Upper lobe of right lung (tissue), 1 donor: ENCODE results near the gene KLK4. TPM values are rescaled to one million over a fixed set of nuclear protein-coding genes. Genes with fewer than 3 reads are reported as not detected.
A peak's percentile ranks its signal among the peaks of the same experiment; 100 is the strongest.

Experiments used
- ATAC-seq: fragments of 200-7000 bp; cut with Tn5 transposase; one replicate; pipeline ENCODE4 v1.9.1; 2020; ENCODE audit warnings: mild to moderate bottlenecking, moderate library complexity
- DNase-seq: peaks from one replicate; pipeline ENCODE4 v3.0.0-alpha.2; 2020
- H3K27ac ChIP-seq: fragments of 200-600 bp; one replicate; pipeline ENCODE4 v1.8.0; 2022
- H3K27me3 ChIP-seq: fragments of 200-600 bp; one replicate; pipeline ENCODE4 v1.8.0; 2022; ENCODE audit warnings: mild to moderate bottlenecking
- H3K36me3 ChIP-seq: fragments of 200-600 bp; one replicate; pipeline ENCODE4 v1.8.0; 2022
- H3K4me1 ChIP-seq: fragments of 200-600 bp; one replicate; pipeline ENCODE4 v1.8.0; 2022
- H3K4me3 ChIP-seq: fragments of 200-600 bp; one replicate; pipeline ENCODE4 v1.8.0; 2022; ENCODE audit warnings: mild to moderate bottlenecking
- H3K9me3 ChIP-seq: fragments of 200-600 bp; one replicate; pipeline ENCODE4 v1.8.0; 2022
- CTCF ChIP-seq: fragments of 200-600 bp; IDR thresholded peaks from one replicate; pipeline ENCODE4 v1.8.0; 2022; ENCODE audit warnings: antibody characterized with exemption
- intact Hi-C: fragments of 100-400 bp; cut with DNase I; formaldehyde crosslinking; loops from one replicate; pipeline ENCODE4 v1.11.0; 2022
- total RNA-seq: library from RNA; stranded (reverse); fragmentation: NEBNext Ultra II Directional; extraction: Animal tissue kit (Norgen Biotek cat#: 25700); gene quantifications from one replicate; pipeline ENCODE4 v1.2.1, GENCODE V29; 2021
- donor health status: DM: no; HTN: yes; CAD: no; lungs with severe emphysema.

Gene KLK4
- total RNA-seq, 1 donor from 2014 or later: not detected

- peaks cover 67% of the 10 kb centered on the region for H3K27me3 ChIP-seq
- DNase-seq (no peak), ATAC-seq (no peak)
- H3K36me3 ChIP-seq: no peaks in the 10 kb centered on the region
- no peak overlapping the region for H3K4me3 ChIP-seq
- no peaks in the 10 kb centered on the region for H3K9me3 ChIP-seq
- no peaks in the 10 kb centered on the region for H3K4me1 ChIP-seq
- no peak for TF ChIP-seq CTCF
- H3K27ac ChIP-seq: no peak overlapping the region
- intact Hi-C loops: no loop called here
These were observed 956 bp upstream of the KLK4 start for GRCh38 chr19:50912102-50912599.

DNA sequence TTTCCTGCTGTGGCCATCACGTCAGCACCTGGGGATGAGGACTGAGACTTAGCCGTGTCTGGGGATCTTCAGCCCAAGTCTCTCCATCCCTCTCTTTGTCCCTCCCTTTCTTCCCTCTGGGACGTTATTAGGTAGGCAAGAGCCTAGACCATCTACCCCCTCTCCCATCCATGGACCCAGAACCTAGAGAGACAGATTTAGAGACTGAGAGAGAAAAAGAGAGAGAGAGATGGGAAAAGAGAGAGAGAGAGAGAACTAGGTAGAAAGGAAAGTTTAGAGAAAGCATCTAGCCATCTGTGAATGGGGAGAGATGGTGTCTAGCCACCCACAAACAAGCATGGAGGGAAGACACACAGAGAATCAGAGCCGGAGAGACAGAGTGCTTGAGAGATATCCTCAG, 473 bp downstream of the KLK4 start:
- ATAC-seq: no peak
- no peaks in the 10 kb centered on the region for H3K4me1 ChIP-seq
- H3K27ac ChIP-seq: no peak overlapping the region
- no peaks in the 10 kb centered on the region for H3K36me3 ChIP-seq
- TF ChIP-seq CTCF: no peak
- H3K4me3 ChIP-seq: no peak overlapping the region
- DNase-seq: no peak
- intact Hi-C loops: no loop called here
- H3K27me3 ChIP-seq: peaks cover 64% of the 10 kb centered on the region
- no peaks in the 10 kb centered on the region for H3K9me3 ChIP-seq

- no peak for TF ChIP-seq CTCF
- peaks cover 62% of the 10 kb centered on the region for H3K27me3 ChIP-seq
- no peak overlapping the region for H3K4me3 ChIP-seq
These were observed 1.7 kb downstream of the KLK4 start for GRCh38 chr19:50909240-50910070.

DNA sequence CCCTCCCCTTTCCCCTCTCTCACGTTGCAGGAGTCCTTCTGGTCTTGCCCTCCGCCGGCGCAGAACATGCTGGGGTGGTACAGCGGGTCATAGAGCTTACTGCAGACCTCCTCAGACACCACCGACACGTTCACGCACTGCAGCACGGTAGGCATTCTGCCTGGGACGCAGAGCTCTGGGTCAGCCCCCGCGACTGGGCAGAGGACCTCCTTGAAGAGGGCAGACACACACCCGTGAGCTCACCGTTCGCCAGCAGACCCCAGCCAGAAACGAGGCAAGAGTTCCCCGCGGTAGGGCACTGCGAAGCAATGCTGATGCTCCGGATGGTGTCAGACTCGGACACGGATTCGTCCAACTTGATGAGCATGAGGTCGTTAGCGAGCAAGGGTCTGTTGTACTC, 2.9 kb downstream of the KLK4 start:
- intact Hi-C loops: no loop called here
- no peak for TF ChIP-seq CTCF
- Histone ChIP-seq H3K27me3 (peaks cover 62% of the 10 kb centered on the region), H3K4me1 (no peaks in the 10 kb centered on the region), H3K4me3 (no peak overlapping the region), H3K36me3 (no peaks in the 10 kb centered on the region), H3K27ac (no peak overlapping the region), H3K9me3 (no peaks in the 10 kb centered on the region)
- DNase-seq: no peak
- ATAC-seq: no peak

More at GRCh38 chr19:50909240-50910070, 1.7 kb downstream of the KLK4 start:
- Histone ChIP-seq H3K36me3 (no peaks in the 10 kb centered on the region), H3K27ac (no peak overlapping the region), H3K4me1 (no peaks in the 10 kb centered on the region), H3K9me3 (no peaks in the 10 kb centered on the region)
- ATAC-seq (peak; percentile 77), DNase-seq (no peak)
- intact Hi-C loops: no loop called here

DNA sequence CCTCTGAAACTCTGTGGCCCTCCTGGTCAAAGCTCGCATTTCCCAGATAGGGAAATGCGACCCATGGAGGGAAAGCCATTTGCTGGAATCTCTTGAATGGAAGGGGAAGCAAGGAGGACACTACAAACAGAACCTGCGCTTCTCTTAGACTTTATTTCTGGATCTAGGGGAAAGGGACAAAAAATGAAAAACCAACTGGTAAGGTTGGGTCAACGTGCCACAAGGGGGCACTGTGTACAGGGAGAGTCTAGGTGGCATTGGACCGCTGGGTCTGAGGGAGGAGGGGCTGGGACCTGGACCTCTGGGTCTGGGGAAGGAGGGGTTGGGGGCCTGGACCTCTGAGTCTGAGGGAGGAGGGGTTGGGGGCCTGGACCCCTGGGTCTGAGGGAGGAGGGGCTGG, 5.0 kb downstream of the KLK4 start:
- intact Hi-C loops: no loop called here
- peaks cover 52% of the 10 kb centered on the region for H3K27me3 ChIP-seq
- no peaks in the 10 kb centered on the region for H3K36me3 ChIP-seq
- peak; percentile 66 for ATAC-seq
- H3K4me3 ChIP-seq: no peak overlapping the region
- H3K27ac ChIP-seq: no peak overlapping the region
- no peaks in the 10 kb centered on the region for H3K9me3 ChIP-seq
- no peaks in the 10 kb centered on the region for H3K4me1 ChIP-seq
- TF ChIP-seq CTCF: peak; percentile 28
- DNase-seq: no peak
